GM23338 (cell line): Measurements from ENCODE around the gene CSDE1. TPM values are rescaled to one million over a fixed set of nuclear protein-coding genes. Genes with fewer than 3 reads are reported as not detected.

Source experiments
- ATAC-seq: fragments of 200-7000 bp; cut with Tn5 transposase; 3 replicates; pipeline ENCODE4 v1.9.1; 2020
- DNase-seq: peaks from one replicate; pipeline ENCODE4 v3.0.0-alpha.2; 2015; ENCODE audit warnings: low spot score
- H2AFZ ChIP-seq: fragments of 200-600 bp; sonication (generic); 2 replicates; pipeline ENCODE4 v1.8.0; 2016; ENCODE audit warnings: antibody characterized with exemption, mild to moderate bottlenecking, moderate library complexity
- H3F3A ChIP-seq: fragments of 200-600 bp; sonication (generic); replicated peaks from 2 replicates; pipeline ENCODE4 v1.8.0; 2017; ENCODE audit warnings: antibody characterized with exemption, mixed run types, low read depth
- H3K27ac ChIP-seq: fragments of 200-600 bp; sonication (generic); 2 replicates; pipeline ENCODE4 v1.6.1; 2016; ENCODE audit warnings: low read depth
- H3K27me3 ChIP-seq: fragments of 200-600 bp; sonication (generic); 2 replicates; pipeline ENCODE4 v1.8.0; 2016; ENCODE audit warnings: mild to moderate bottlenecking, mixed run types, moderate library complexity; ENCODE audit not compliant: insufficient read depth
- H3K36me3 ChIP-seq: fragments of 200-600 bp; sonication (generic); 2 replicates; pipeline ENCODE4 v1.8.0; 2016; ENCODE audit warnings: mild to moderate bottlenecking; ENCODE audit not compliant: insufficient read depth
- H3K4me1 ChIP-seq: fragments of 200-600 bp; sonication (generic); 2 replicates; pipeline ENCODE4 v1.8.0; 2016; ENCODE audit warnings: mild to moderate bottlenecking, moderate library complexity; ENCODE audit not compliant: insufficient read depth
- H3K4me2 ChIP-seq: fragments of 200-600 bp; sonication (generic); 2 replicates; pipeline ENCODE4 v1.7.1; 2017; ENCODE audit warnings: mixed run types
- H3K4me3 ChIP-seq: fragments of 200-600 bp; sonication (generic); 2 replicates; pipeline ENCODE4 v1.6.1; 2016; ENCODE audit warnings: mixed run types
- H3K79me2 ChIP-seq: fragments of 200-600 bp; sonication (generic); replicated peaks from 2 replicates; pipeline ENCODE4 v1.8.0; 2017; ENCODE audit warnings: mild to moderate bottlenecking; ENCODE audit not compliant: insufficient read depth
- H3K9me2 ChIP-seq: fragments of 200-600 bp; sonication (generic); 2 replicates; pipeline ENCODE4 v1.8.0; 2017; ENCODE audit not compliant: insufficient read depth
- H4K20me1 ChIP-seq: fragments of 200-600 bp; sonication (generic); replicated peaks from 2 replicates; pipeline ENCODE4 v1.8.0; 2017; ENCODE audit warnings: mild to moderate bottlenecking; ENCODE audit not compliant: insufficient read depth
- H3K27ac Mint-ChIP-seq: 2 replicates; pipeline ENCODE4 v1.8.0; 2020; ENCODE audit warnings: inconsistent platforms, mild to moderate bottlenecking, moderate library complexity, mixed read lengths
- H3K27me3 Mint-ChIP-seq: 3 replicates; pipeline ENCODE4 v1.8.0; 2022; ENCODE audit warnings: low read depth, mild to moderate bottlenecking, moderate library complexity, mixed read lengths, inconsistent platforms; ENCODE audit not compliant: insufficient read depth, poor library complexity
- H3K36me3 Mint-ChIP-seq: 3 replicates; pipeline ENCODE4 v1.8.0; 2021; ENCODE audit warnings: low read depth, mild to moderate bottlenecking, inconsistent platforms, moderate library complexity, mixed read lengths
- H3K4me1 Mint-ChIP-seq: 3 replicates; pipeline ENCODE4 v1.8.0; 2020; ENCODE audit warnings: mild to moderate bottlenecking, inconsistent platforms, mixed read lengths
- H3K4me3 Mint-ChIP-seq: 3 replicates; pipeline ENCODE4 v1.8.0; 2021; ENCODE audit warnings: moderate library complexity, mild to moderate bottlenecking, inconsistent platforms, mixed read lengths
- H3K9me3 Mint-ChIP-seq: 3 replicates; pipeline ENCODE4 v1.8.0; 2020; ENCODE audit warnings: moderate library complexity, mild to moderate bottlenecking, inconsistent platforms, mixed read lengths
- ETS1 ChIP-seq: IDR thresholded peaks from 2 replicates; pipeline ENCODE4 v1.6.1; 2016; ENCODE audit warnings: antibody characterized with exemption
- EZH2 ChIP-seq: fragments of 200-600 bp; sonication (generic); IDR thresholded peaks from one replicate; pipeline ENCODE4 v1.8.0; 2017; ENCODE audit warnings: antibody characterized with exemption, mild to moderate bottlenecking, low read depth; ENCODE audit not compliant: unreplicated experiment
- JUNB ChIP-seq: IDR thresholded peaks from one replicate; pipeline ENCODE4 v1.6.1; 2016; ENCODE audit warnings: antibody characterized with exemption; ENCODE audit not compliant: unreplicated experiment
- NANOG ChIP-seq: IDR thresholded peaks from 2 replicates; pipeline ENCODE4 v1.6.1; 2016; ENCODE audit warnings: antibody characterized with exemption, borderline replicate concordance
- STAT1 ChIP-seq: IDR thresholded peaks from one replicate; pipeline ENCODE4 v1.6.1; 2016; ENCODE audit warnings: antibody characterized with exemption; ENCODE audit not compliant: unreplicated experiment
- ZNF114 ChIP-seq: fragments of 250-450 bp; sonication (Bioruptor Pico); IDR thresholded peaks from 2 replicates; pipeline ENCODE4 v1.5.0; 2020; ENCODE audit warnings: mild to moderate bottlenecking, moderate library complexity
- ZNF462 ChIP-seq: fragments of 250-450 bp; sonication (Bioruptor Pico); IDR thresholded peaks from 2 replicates; pipeline ENCODE4 v1.5.0; 2020; ENCODE audit warnings: mild to moderate bottlenecking, moderate library complexity
- polyA plus RNA-seq: library from polyadenylated mRNA; unstranded; fragments of >200 nt; fragmentation: Nextera tagmentation; extraction: Ambion mirVana; gene quantifications from 2 replicates; pipeline ENCODE4 v1.2.1, GENCODE V29; 2016
- total RNA-seq: library from RNA; depleted of rRNA; stranded (reverse); fragments of >200 nt; shearing (Covaris generic); gene quantifications from 2 replicates; pipeline ENCODE4 v1.2.3, GENCODE V29; 2014
- TF ChIP-seq, protein P1 (sequence below): IDR thresholded peaks from one replicate; pipeline ENCODE4 v1.6.1; 2018; ENCODE audit warnings: antibody characterized with exemption; ENCODE audit not compliant: unreplicated experiment

Gene CSDE1
- total and polyA plus RNA-seq, 2 experiments from 2014 or later: 214 to 1,054 TPM

DNA sequence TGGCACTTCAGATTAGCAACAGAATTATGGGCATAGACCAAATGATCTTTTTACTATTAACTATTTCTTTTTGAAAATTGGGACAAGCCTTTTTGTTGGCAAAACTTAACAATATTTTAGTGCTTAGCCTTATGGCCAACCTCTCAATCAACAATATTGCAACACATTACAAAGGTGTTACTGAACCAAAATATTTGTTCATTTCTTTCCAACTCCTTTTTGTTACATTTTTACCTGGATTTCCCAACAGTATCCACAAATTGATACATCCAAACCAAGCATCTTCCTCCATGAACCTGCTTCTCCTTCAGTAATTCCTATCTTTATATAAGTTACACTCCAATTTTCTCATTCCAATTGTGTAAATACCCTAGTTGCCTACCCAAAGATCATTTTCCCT, 61.0 kb downstream of the CSDE1 start:
- Mint-ChIP-seq H3K27me3 (no peaks in the 10 kb centered on the region), H3K4me3 (no peak overlapping the region), H3K9me3 (no peaks in the 10 kb centered on the region), H3K4me1 (no peaks in the 10 kb centered on the region), H3K36me3 (no peaks in the 10 kb centered on the region), H3K27ac (no peak overlapping the region)
- no peaks in the 10 kb centered on the region for H3K9me2 ChIP-seq
- H4K20me1 ChIP-seq: no peaks in the 10 kb centered on the region
- H3K4me2 ChIP-seq: no peak overlapping the region
- TF ChIP-seq STAT1 (no peak), EZH2 (no peak)
- ATAC-seq (no peak), DNase-seq (no peak)
- H3K27ac ChIP-seq: no peak overlapping the region
- no peaks in the 10 kb centered on the region for H3F3A ChIP-seq
- no peaks in the 10 kb centered on the region for H3K27me3 ChIP-seq
- no peaks in the 10 kb centered on the region for H3K36me3 ChIP-seq
- no peak overlapping the region for H2AFZ ChIP-seq
- no peak overlapping the region for H3K4me3 ChIP-seq
- no peaks in the 10 kb centered on the region for H3K79me2 ChIP-seq
- H3K4me1 ChIP-seq: no peaks in the 10 kb centered on the region

GRCh38 chr1:114695430-114696058, 62.2 kb downstream of the CSDE1 start, which contains the start of gene AMPD1:
TSS of gene AMPD1 (minus strand) at chr1:114695546. CDS start at chr1:114695471, 75 bp downstream.
- no peak for DNase-seq
- no peak within 1 kb of the TSS for H3K4me3 Mint-ChIP-seq
- H3K9me2 ChIP-seq: no peaks in the 10 kb centered on the region
- H3K4me3 ChIP-seq: no peak within 1 kb of the TSS
- no peaks in the 10 kb centered on the region for H3F3A ChIP-seq
- no peaks in the 10 kb centered on the region for H3K79me2 ChIP-seq
- H3K4me1 ChIP-seq: no peaks in the 10 kb centered on the region
- no peak within 1 kb of the TSS for H3K4me2 ChIP-seq
- no peak within 1 kb of the TSS for H3K27ac Mint-ChIP-seq
- no peaks in the 10 kb centered on the region for H3K9me3 Mint-ChIP-seq
- H3K27ac ChIP-seq: no peak within 1 kb of the TSS
- H2AFZ ChIP-seq: no peak within 1 kb of the TSS
- TF ChIP-seq ZNF462 (no peak), ZNF114 (CRISPR knock-in tag) (no peak), JUNB (no peak), NANOG (no peak), ETS1 (no peak), EZH2 (no peak)
- TF ChIP-seq, protein P1, sequence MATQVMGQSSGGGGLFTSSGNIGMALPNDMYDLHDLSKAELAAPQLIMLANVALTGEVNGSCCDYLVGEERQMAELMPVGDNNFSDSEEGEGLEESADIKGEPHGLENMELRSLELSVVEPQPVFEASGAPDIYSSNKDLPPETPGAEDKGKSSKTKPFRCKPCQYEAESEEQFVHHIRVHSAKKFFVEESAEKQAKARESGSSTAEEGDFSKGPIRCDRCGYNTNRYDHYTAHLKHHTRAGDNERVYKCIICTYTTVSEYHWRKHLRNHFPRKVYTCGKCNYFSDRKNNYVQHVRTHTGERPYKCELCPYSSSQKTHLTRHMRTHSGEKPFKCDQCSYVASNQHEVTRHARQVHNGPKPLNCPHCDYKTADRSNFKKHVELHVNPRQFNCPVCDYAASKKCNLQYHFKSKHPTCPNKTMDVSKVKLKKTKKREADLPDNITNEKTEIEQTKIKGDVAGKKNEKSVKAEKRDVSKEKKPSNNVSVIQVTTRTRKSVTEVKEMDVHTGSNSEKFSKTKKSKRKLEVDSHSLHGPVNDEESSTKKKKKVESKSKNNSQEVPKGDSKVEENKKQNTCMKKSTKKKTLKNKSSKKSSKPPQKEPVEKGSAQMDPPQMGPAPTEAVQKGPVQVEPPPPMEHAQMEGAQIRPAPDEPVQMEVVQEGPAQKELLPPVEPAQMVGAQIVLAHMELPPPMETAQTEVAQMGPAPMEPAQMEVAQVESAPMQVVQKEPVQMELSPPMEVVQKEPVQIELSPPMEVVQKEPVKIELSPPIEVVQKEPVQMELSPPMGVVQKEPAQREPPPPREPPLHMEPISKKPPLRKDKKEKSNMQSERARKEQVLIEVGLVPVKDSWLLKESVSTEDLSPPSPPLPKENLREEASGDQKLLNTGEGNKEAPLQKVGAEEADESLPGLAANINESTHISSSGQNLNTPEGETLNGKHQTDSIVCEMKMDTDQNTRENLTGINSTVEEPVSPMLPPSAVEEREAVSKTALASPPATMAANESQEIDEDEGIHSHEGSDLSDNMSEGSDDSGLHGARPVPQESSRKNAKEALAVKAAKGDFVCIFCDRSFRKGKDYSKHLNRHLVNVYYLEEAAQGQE: no peak
- H3K27me3 Mint-ChIP-seq: peaks cover 1% of the 10 kb centered on the region
- no peaks in the 10 kb centered on the region for H3K27me3 ChIP-seq
- no peaks in the 10 kb centered on the region for H3K36me3 Mint-ChIP-seq
- H4K20me1 ChIP-seq: no peaks in the 10 kb centered on the region
- no peaks in the 10 kb centered on the region for H3K4me1 Mint-ChIP-seq
- no peaks in the 10 kb centered on the region for H3K36me3 ChIP-seq
- no peak for ATAC-seq
